ENCODE results near the gene GALNT7. TPM values are rescaled to one million over a fixed set of nuclear protein-coding genes. Genes with fewer than 3 reads are reported as not detected.
"Not testable (repeated sequence)": the region's sequence is repeated elsewhere in the genome, so short reads cannot be mapped to it uniquely, and the experiment has no call there.

The GALNT7 gene
- total RNA-seq, 1 experiment from 2014 or later = 156 TPM

- ChIA-PET CTCF (interaction anchor here (0.6 kb wide), 1 partner anchor 14 kb away, joined by 4 read pairs; no protein-coding TSS in a partner anchor), POLR2A (interaction anchor here (1.3 kb wide), 1 partner anchor 8 kb away, joined by 4 read pairs; no protein-coding TSS in a partner anchor)
- ATAC-seq (peak; percentile 64; the same call in 1 of the 2 replicates), DNase-seq (ENCODE audit: low read depth, low spot score) (no peak)
- peak overlapping the region in 1 of 2 experiments; percentile 10; a peak in 2 of 4 replicates for H3K4me3 ChIP-seq (ENCODE audit: low read depth in 2 of 2, low read length in 2 of 2)
- H3K9me3 ChIP-seq (ENCODE audit: control insufficient read depth, insufficient read depth, low read depth, low read length) = no peaks in the 10 kb centered on the region
- peak overlapping the region; percentile 98 for H3K27ac ChIP-seq (ENCODE audit: low read length)
- H3K36me3 ChIP-seq (ENCODE audit: control insufficient read depth, insufficient read depth, low read length) = no peaks in the 10 kb centered on the region
- peaks cover 79% of the 10 kb centered on the region for H3K4me1 ChIP-seq (ENCODE audit: control insufficient read depth, insufficient read depth, low read length)
- in situ Hi-C loops (cut with HindIII; ENCODE audit: low pct_unique_long_range_greater_than_20kb, low sequenced_read_pairs) = no loop called here
- H3K27me3 ChIP-seq (ENCODE audit: control insufficient read depth, insufficient read depth, low read length) = no peaks in the 10 kb centered on the region
- BruUV-seq (replicated peaks) = no TSS peak
- TF ChIP-seq SIN3A (IDR thresholded peaks at IDR 0.05; ENCODE audit: borderline replicate concordance, insufficient read depth, low read depth, low read length) (no peak), CTCF (IDR thresholded peaks at IDR 0.05) (no peak), POLR2AphosphoS5 (IDR thresholded peaks at IDR 0.05; ENCODE audit: low read depth, low read length) (no peak), TCF7L2 (IDR thresholded peaks at IDR 0.05; ENCODE audit: low read depth, low read length) (no peak), REST (IDR thresholded peaks at IDR 0.05; ENCODE audit: insufficient read depth in 1 of 2, low read depth in 2 of 2, low read length in 1 of 2) (no peak)
- intact Hi-C loops (cut with micrococcal nuclease; ENCODE audit: unreplicated experiment) = loop anchor here (5.0 kb wide), 1 partner anchor 70 kb away; no protein-coding TSS in a partner anchor
Measured at GRCh38 chr4:173181848-173182247, 13.2 kb downstream of the GALNT7 start.

GRCh38 chr4:173182403-173182802 is 13.8 kb downstream of the GALNT7 start:
- intact Hi-C loops (cut with micrococcal nuclease; ENCODE audit: unreplicated experiment) = loop anchor here (5.0 kb wide), 1 partner anchor 70 kb away; no protein-coding TSS in a partner anchor
- Histone ChIP-seq H3K27ac (ENCODE audit: low read length) (peak overlapping the region; percentile 98), H3K4me1 (ENCODE audit: control insufficient read depth, insufficient read depth, low read length) (peaks cover 77% of the 10 kb centered on the region), H3K36me3 (ENCODE audit: control insufficient read depth, insufficient read depth, low read length) (no peaks in the 10 kb centered on the region), H3K4me3 (ENCODE audit: low read depth in 2 of 2, low read length in 2 of 2) (no peak overlapping the region), H3K27me3 (ENCODE audit: control insufficient read depth, insufficient read depth, low read length) (no peaks in the 10 kb centered on the region), H3K9me3 (ENCODE audit: control insufficient read depth, insufficient read depth, low read depth, low read length) (no peaks in the 10 kb centered on the region)
- no TSS peak for BruUV-seq (replicated peaks)
- ATAC-seq (peak; percentile 37), DNase-seq (ENCODE audit: low read depth, low spot score) (no peak)
- TF ChIP-seq SIN3A (IDR thresholded peaks at IDR 0.05; ENCODE audit: borderline replicate concordance, insufficient read depth, low read depth, low read length) = no peak
- TF ChIP-seq TCF7L2 (IDR thresholded peaks at IDR 0.05; ENCODE audit: low read depth, low read length) = no peak
- 0 out of 2 replicates have a peak, but pooled peaks have one; percentile 21 for TF ChIP-seq POLR2AphosphoS5 (IDR thresholded peaks at IDR 0.05; ENCODE audit: low read depth, low read length)
- no peak for TF ChIP-seq REST (IDR thresholded peaks at IDR 0.05; ENCODE audit: insufficient read depth in 1 of 2, low read depth in 2 of 2, low read length in 1 of 2)
- CTCF ChIA-PET = no interaction called here
- in situ Hi-C loops (cut with HindIII; ENCODE audit: low pct_unique_long_range_greater_than_20kb, low sequenced_read_pairs) = no loop called here
- POLR2A ChIA-PET = interaction anchor here (1.3 kb wide), 1 partner anchor 9 kb away, joined by 4 read pairs; no protein-coding TSS in a partner anchor

- Histone ChIP-seq H3K4me1 (ENCODE audit: control insufficient read depth, insufficient read depth, low read length) (peaks cover 77% of the 10 kb centered on the region), H3K27ac (ENCODE audit: low read length) (peak overlapping the region; percentile 99; the same call in 1 of the 2 replicates)
- H3K4me3 ChIP-seq (ENCODE audit: low read depth in 2 of 2, low read length in 2 of 2); BruUV-seq (replicated peaks); H3K9me3 ChIP-seq (ENCODE audit: control insufficient read depth, insufficient read depth, low read depth, low read length); CTCF ChIA-PET; ATAC-seq; DNase-seq (ENCODE audit: low read depth, low spot score); in situ Hi-C loops (cut with HindIII; ENCODE audit: low pct_unique_long_range_greater_than_20kb, low sequenced_read_pairs); H3K36me3 ChIP-seq (ENCODE audit: control insufficient read depth, insufficient read depth, low read length); H3K27me3 ChIP-seq (ENCODE audit: control insufficient read depth, insufficient read depth, low read length): not testable (repeated sequence)
- POLR2A ChIA-PET = interaction anchor here (0.6 kb wide), 1 partner anchor 31 kb away, joined by 6 read pairs; no protein-coding TSS in a partner anchor
- intact Hi-C loops (cut with micrococcal nuclease; ENCODE audit: unreplicated experiment) = loop anchor here (5.0 kb wide), 1 partner anchor 69 kb away; no protein-coding TSS in a partner anchor
Measured at GRCh38 chr4:173183659-173184247, 15.1 kb downstream of the GALNT7 start.
